IMR-90 (cell line): ENCODE results near the gene RAB36. TPM values are rescaled to one million over a fixed set of nuclear protein-coding genes. Genes with fewer than 3 reads are reported as not detected.

Source experiments
- ATAC-seq: fragments of 200-7000 bp; cut with Tn5 transposase; 2 replicates; pipeline ENCODE4 v1.9.1; 2020; ENCODE audit warnings: low read depth, mild to moderate bottlenecking, moderate library complexity
- BruUV-seq: library from RNA; stranded (reverse); fragments of 400-500 nt; replicated peaks from 2 replicates; lab custom pipeline; 2021; lab: Mats Ljungman, UMichigan
- CTCF ChIA-PET: fragments of 300-600 bp; formaldehyde crosslinking; extraction: SDS; loops from one replicate; lab custom pipeline; 2021; ENCODE audit warnings: antibody characterized with exemption; lab: Yijun Ruan, JAX
- POLR2A ChIA-PET: fragments of 300-600 bp; sonication (Branson Sonifier 250); formaldehyde crosslinking; loops from one replicate; lab custom pipeline; 2022; ENCODE audit warnings: antibody characterized with exemption; ENCODE audit not compliant: unreplicated experiment; lab: Charles Lee
- DNase-seq: peaks from one replicate; pipeline ENCODE4 v3.0.0; 2013
- H2AFZ ChIP-seq: replicated peaks from 2 replicates; pipeline ENCODE3; 2013; ENCODE audit warnings: low read length, mild to moderate bottlenecking; ENCODE audit not compliant: poor library complexity
- H2AK5ac ChIP-seq: 2 replicates; pipeline ENCODE4 v1.6.1; 2013; ENCODE audit warnings: low read depth, low read length, inconsistent platforms
- H2AK9ac ChIP-seq: replicated peaks from 2 replicates; pipeline ENCODE3; 2013; ENCODE audit warnings: mild to moderate bottlenecking, low read depth, low read length, moderate library complexity; ENCODE audit not compliant: poor library complexity
- H2BK120ac ChIP-seq: 2 replicates; pipeline ENCODE4 v1.6.1; 2013; ENCODE audit warnings: low read depth, low read length, inconsistent platforms
- H2BK15ac ChIP-seq: 3 replicates; pipeline ENCODE4 v1.6.1; 2013; ENCODE audit warnings: low read depth, low read length, inconsistent platforms
- H2BK20ac ChIP-seq: 2 replicates; pipeline ENCODE4 v1.6.1; 2013; ENCODE audit warnings: low read depth, mild to moderate bottlenecking, inconsistent platforms, low read length, moderate library complexity
- H2BK5ac ChIP-seq: 2 replicates; pipeline ENCODE4 v1.6.1; 2013; ENCODE audit warnings: mild to moderate bottlenecking, low read depth, low read length, inconsistent platforms; ENCODE audit not compliant: poor library complexity, severe bottlenecking
- H3K14ac ChIP-seq: replicated peaks from 2 replicates; pipeline ENCODE4 v1.6.1; 2013; ENCODE audit warnings: low read depth, low read length, inconsistent platforms
- H3K18ac ChIP-seq: 2 replicates; pipeline ENCODE4 v1.6.1; 2013; ENCODE audit warnings: low read depth, low read length, control low read depth
- H3K23ac ChIP-seq: 2 replicates; pipeline ENCODE4 v1.6.1; 2013; ENCODE audit warnings: low read depth, low read length, inconsistent platforms
- H3K27ac ChIP-seq: 2 replicates; pipeline ENCODE4 v1.5.1; 2013; ENCODE audit warnings: mild to moderate bottlenecking, control low read depth, low read length; ENCODE audit not compliant: insufficient read depth
- H3K27me3 ChIP-seq: 2 replicates; pipeline ENCODE4 v1.6.1; 2013; ENCODE audit warnings: low read length; ENCODE audit not compliant: control insufficient read depth, insufficient read depth
- H3K36me3 ChIP-seq: 2 replicates; pipeline ENCODE4 v1.6.1; 2013; ENCODE audit warnings: low read length, mixed read lengths; ENCODE audit not compliant: control insufficient read depth, insufficient read depth
- H3K4ac ChIP-seq: 2 replicates; pipeline ENCODE4 v1.6.1; 2013; ENCODE audit warnings: low read depth, low read length, inconsistent platforms
- H3K4me1 ChIP-seq: 2 replicates; pipeline ENCODE4 v1.6.1; 2013; ENCODE audit warnings: low read length, mixed read lengths; ENCODE audit not compliant: control insufficient read depth, insufficient read depth
- H3K4me2 ChIP-seq: 2 replicates; pipeline ENCODE4 v1.6.1; 2013; ENCODE audit warnings: low read depth, mild to moderate bottlenecking, control low read depth, low read length, moderate library complexity
- H3K4me3 ChIP-seq: 2 replicates; pipeline ENCODE4 v1.5.1; 2013; ENCODE audit warnings: low read depth, mild to moderate bottlenecking, control low read depth, low read length, moderate library complexity; ENCODE audit not compliant: insufficient read depth
- H3K56ac ChIP-seq: 2 replicates; pipeline ENCODE4 v1.6.1; 2013; ENCODE audit warnings: low read length, inconsistent platforms; ENCODE audit not compliant: insufficient read depth; ENCODE audit errors: extremely low read depth
- H3K79me1 ChIP-seq, 2 experiments: 2 replicates each; pipeline ENCODE4 v1.6.1; 2013; ENCODE audit warnings: low read length in 2 of 2, inconsistent platforms in 1 of 2, low read depth in 1 of 2
- H3K9ac ChIP-seq: 2 replicates; pipeline ENCODE4 v1.6.1; 2013; ENCODE audit warnings: low read depth, low read length, control low read depth
- H3K9me1 ChIP-seq: 2 replicates; pipeline ENCODE4 v1.6.1; 2013; ENCODE audit warnings: low read length, inconsistent platforms; ENCODE audit not compliant: insufficient read depth
- H3K9me3 ChIP-seq: 2 replicates; pipeline ENCODE4 v1.6.1; 2013; ENCODE audit warnings: low read length; ENCODE audit not compliant: control insufficient read depth, insufficient read depth
- H4K20me1 ChIP-seq: 2 replicates; pipeline ENCODE4 v1.6.1; 2013; ENCODE audit warnings: low read length, inconsistent platforms; ENCODE audit not compliant: insufficient read depth
- H4K5ac ChIP-seq: 2 replicates; pipeline ENCODE4 v1.6.1; 2013; ENCODE audit warnings: mild to moderate bottlenecking, low read depth, low read length, control low read depth
- H4K8ac ChIP-seq, 2 experiments: 2 replicates each; pipeline ENCODE4 v1.6.1; 2013; ENCODE audit warnings: low read depth in 2 of 2, low read length in 2 of 2, control low read depth in 1 of 2, inconsistent platforms in 1 of 2
- H4K91ac ChIP-seq: 2 replicates; pipeline ENCODE4 v1.6.1; 2013; ENCODE audit warnings: low read depth, low read length, inconsistent platforms; ENCODE audit not compliant: insufficient read depth
- CEBPB ChIP-seq: IDR thresholded peaks from 2 replicates; pipeline ENCODE4 v1.6.1; 2012; ENCODE audit warnings: low read depth, low read length, improper control_type of control experiment
- CHD1 ChIP-seq: IDR thresholded peaks from 2 replicates; pipeline ENCODE4 v1.6.1; 2012; ENCODE audit warnings: low read depth, low read length, improper control_type of control experiment
- ELK1 ChIP-seq: fragments of 150-350 bp; IDR thresholded peaks from 2 replicates; pipeline ENCODE4 v1.6.1; 2016; ENCODE audit warnings: low read depth, mild to moderate bottlenecking, low read length, moderate library complexity, borderline replicate concordance
- MAFK ChIP-seq: IDR thresholded peaks from 2 replicates; pipeline ENCODE4 v1.6.1; 2012; ENCODE audit warnings: low read depth, low read length, improper control_type of control experiment
- MXI1 ChIP-seq: IDR thresholded peaks from 2 replicates; pipeline ENCODE4 v1.6.1; 2012; ENCODE audit warnings: low read depth, mild to moderate bottlenecking, low read length, moderate library complexity, borderline replicate concordance
- NFE2L2 ChIP-seq: fragments of 150-350 bp; IDR thresholded peaks from 2 replicates; pipeline ENCODE4 v1.6.1; 2016; ENCODE audit warnings: low read depth, mild to moderate bottlenecking, low read length
- RCOR1 ChIP-seq: IDR thresholded peaks from 2 replicates; pipeline ENCODE4 v1.6.1; 2012; ENCODE audit warnings: mild to moderate bottlenecking, low read length, improper control_type of control experiment; ENCODE audit not compliant: insufficient replicate concordance
- WGBS, 2 experiments: methylation state at CpG; one replicate each; pipeline versions ENCODE4 v1.1.5 to v1.1.7; 2013; ENCODE audit warnings: missing lambda C conversion rate in 2 of 2; ENCODE audit not compliant: insufficient read length in 1 of 2; ENCODE audit errors: extremely low coverage in 2 of 2; 5-methylcytosine and 5-hydroxymethylcytosine counted together
- dilution Hi-C: fragments of 300-500 bp; cut with HindIII; formaldehyde crosslinking; loops from one replicate; pipeline ENCODE4 v1.14.3; 2018; ENCODE audit warnings: low sequenced_read_pairs; ENCODE audit not compliant: unreplicated experiment
- in situ Hi-C: fragments of 300-500 bp; cut with MboI; formaldehyde crosslinking; loops from 3 replicates; pipeline ENCODE4 v1.14.3; 2019; ENCODE audit warnings: low sequenced_read_pairs, inconsistent platforms, mixed read lengths
- intact Hi-C: fragments of 100-400 bp; cut with micrococcal nuclease; formaldehyde crosslinking; loops from 2 replicates; pipeline ENCODE4 v1.10.0; 2022
- polyA plus RNA-seq, 3 experiments: library from polyadenylated mRNA; depleted of rRNA; stranded (reverse); fragments of >200 nt; gene quantifications; 2 replicates each; pipeline ENCODE4 v1.2.3, GENCODE V29; 2012; ENCODE audit warnings: low replicate concordance in 1 of 3
- total RNA-seq: library from RNA; depleted of rRNA; stranded (reverse); fragments of >200 nt; gene quantifications from 2 replicates; pipeline ENCODE4 v1.2.3, GENCODE V29; 2012
- TF ChIP-seq, protein P1 (sequence below): fragments of 150-350 bp; IDR thresholded peaks from 2 replicates; pipeline ENCODE4 v1.6.1; 2017; ENCODE audit warnings: mild to moderate bottlenecking, antibody characterized with exemption, low read length, low read depth

The RAB36 gene
- total and polyA plus RNA-seq, 2 of the 4 experiments (the other 2 are of a cell fraction) = 3.6 to 4.0 TPM

DNA sequence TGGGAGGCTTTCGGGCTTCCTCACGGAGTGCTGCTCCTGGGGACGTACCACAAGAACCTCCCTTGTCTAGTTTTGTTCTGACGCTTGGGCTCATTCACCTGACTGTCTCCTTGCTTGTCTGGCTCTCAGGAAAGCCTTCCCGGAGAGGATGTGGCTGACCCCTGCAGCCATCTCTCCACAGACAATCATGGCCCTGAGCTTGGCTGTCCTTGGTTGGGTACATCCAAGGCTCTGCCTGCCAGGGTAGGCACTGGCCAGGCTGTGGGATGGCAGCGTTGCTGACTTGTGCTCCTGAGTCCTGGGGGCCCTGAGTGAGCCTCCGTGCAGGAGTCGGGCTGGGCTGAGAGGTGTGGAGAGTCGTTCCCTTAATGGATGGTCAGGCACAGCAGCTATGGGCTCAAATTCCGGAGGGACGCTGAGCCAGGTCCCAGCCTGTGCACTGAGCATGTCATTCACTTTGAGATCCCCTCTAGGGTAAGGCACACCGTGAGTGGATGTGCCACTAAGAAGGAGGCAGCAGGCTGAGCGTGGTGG is 67.8 kb downstream of the RAB36 start:
- H3K9me3 ChIP-seq = no peaks in the 10 kb centered on the region
- no peak overlapping the region for H4K8ac ChIP-seq
- H3K4me2 ChIP-seq = no peak overlapping the region
- no peak overlapping the region for H2BK5ac ChIP-seq
- no peak overlapping the region for H3K4me3 ChIP-seq
- no peak overlapping the region for H4K5ac ChIP-seq
- no peak overlapping the region for H3K23ac ChIP-seq
- TF ChIP-seq NFE2L2 = no peak
- no peak for TF ChIP-seq CEBPB
- TF ChIP-seq ELK1 = no peak
- TF ChIP-seq RCOR1 = no peak
- TF ChIP-seq, protein P1, sequence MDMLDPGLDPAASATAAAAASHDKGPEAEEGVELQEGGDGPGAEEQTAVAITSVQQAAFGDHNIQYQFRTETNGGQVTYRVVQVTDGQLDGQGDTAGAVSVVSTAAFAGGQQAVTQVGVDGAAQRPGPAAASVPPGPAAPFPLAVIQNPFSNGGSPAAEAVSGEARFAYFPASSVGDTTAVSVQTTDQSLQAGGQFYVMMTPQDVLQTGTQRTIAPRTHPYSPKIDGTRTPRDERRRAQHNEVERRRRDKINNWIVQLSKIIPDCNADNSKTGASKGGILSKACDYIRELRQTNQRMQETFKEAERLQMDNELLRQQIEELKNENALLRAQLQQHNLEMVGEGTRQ = no peak
- no peak for TF ChIP-seq CHD1
- TF ChIP-seq MXI1 = no peak
- TF ChIP-seq MAFK = no peak
- 98% methylated on average over 8 of the region's 13 CpGs; no CpG with 5 or more reads in 1 of the 2 experiments for WGBS, 2 experiments
- H4K20me1 ChIP-seq = peaks cover 25% of the 10 kb centered on the region
- H3K27me3 ChIP-seq = no peaks in the 10 kb centered on the region
- no peak overlapping the region for H2AK9ac ChIP-seq
- H3K36me3 ChIP-seq = no peaks in the 10 kb centered on the region
- H2BK15ac ChIP-seq = no peak overlapping the region
- dilution Hi-C loops (no loop called here), intact Hi-C loops (no loop called here), in situ Hi-C loops (no loop called here)
- H3K18ac ChIP-seq = no peak overlapping the region
- ChIA-PET POLR2A (no interaction called here), CTCF (interaction anchor here (0.8 kb wide), 1 partner anchor 10 kb away, joined by 3 read pairs; no protein-coding TSS in a partner anchor)
- DNase-seq (no peak), ATAC-seq (no peak)
- no peak overlapping the region for H2AFZ ChIP-seq
- no peak overlapping the region; the same call in 1 of the 2 replicates for H3K4ac ChIP-seq
- H3K9ac ChIP-seq = no peak overlapping the region
- no peak overlapping the region for H3K56ac ChIP-seq
- H3K79me1 ChIP-seq = peaks cover 46 to 70% of the 10 kb centered on the region in 2 experiments
- H3K27ac ChIP-seq = no peak overlapping the region
- no peak overlapping the region for H2BK20ac ChIP-seq
- no peak overlapping the region for H2AK5ac ChIP-seq
- no peak overlapping the region for H4K91ac ChIP-seq
- no peak overlapping the region for H3K14ac ChIP-seq
- peaks cover 20% of the 10 kb centered on the region for H3K4me1 ChIP-seq
- peaks cover 38% of the 10 kb centered on the region for H3K9me1 ChIP-seq
- no TSS peak for BruUV-seq
- H2BK120ac ChIP-seq = no peak overlapping the region
